ENCODE data around the gene VPS41.

The VPS41 gene

DNA sequence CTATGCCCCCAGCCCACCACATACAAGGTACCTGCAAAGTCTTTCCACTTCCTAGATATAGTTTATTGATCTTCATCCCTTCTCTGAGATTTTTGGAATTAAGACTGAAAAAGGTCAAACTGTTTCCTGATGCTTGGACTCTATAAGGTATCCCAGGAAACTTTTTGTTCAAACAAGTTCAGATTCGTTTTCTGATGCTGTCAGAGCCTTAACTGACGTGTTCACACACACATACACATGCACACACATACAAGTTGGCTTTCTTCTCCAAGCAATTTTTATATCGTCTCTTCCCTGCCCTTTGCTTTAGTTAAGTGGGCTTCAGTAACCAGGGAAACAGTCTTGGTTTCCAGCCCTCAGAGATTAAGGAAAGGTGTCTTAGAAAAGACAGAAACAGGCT lies 11.7 kb upstream of the VPS41 start:
- in situ Hi-C loops (cut with HindIII; ENCODE audit: low pct_ligation_motif_present, low pct_unique_long_range_greater_than_20kb, low sequenced_read_pairs): no loop called here
- no peak for DNase-seq

- in situ Hi-C loops (cut with HindIII; ENCODE audit: low pct_ligation_motif_present, low pct_unique_long_range_greater_than_20kb, low sequenced_read_pairs): no loop called here
- no peak for DNase-seq
Observed at GRCh38 chr7:38916396-38916795, 7.4 kb upstream of the VPS41 start.

DNA sequence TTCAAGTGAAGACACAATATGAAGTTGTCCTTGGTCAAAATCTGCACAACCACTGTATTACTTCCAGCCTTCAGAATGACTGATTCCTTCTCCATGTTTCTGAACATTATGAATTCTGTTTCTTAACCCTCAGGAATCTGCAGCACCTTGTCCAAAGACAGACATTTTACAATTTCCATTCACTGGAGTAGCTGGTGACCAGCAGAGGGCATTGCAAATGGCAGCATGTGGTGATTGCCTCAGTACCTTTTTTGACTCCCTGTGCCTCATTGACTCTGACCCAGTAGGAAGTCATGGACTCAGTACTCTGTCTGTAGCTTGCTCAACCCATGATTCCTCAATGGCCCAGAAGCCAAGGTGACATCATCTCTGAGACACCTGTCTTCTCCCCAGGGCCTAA lies 879 bp upstream of the VPS41 start:
- in situ Hi-C loops (cut with HindIII; ENCODE audit: low pct_ligation_motif_present, low pct_unique_long_range_greater_than_20kb, low sequenced_read_pairs): no loop called here

GRCh38 chr7:38907766-38908165 lies 1.2 kb downstream of the VPS41 start:
- no peak for DNase-seq
- in situ Hi-C loops (cut with HindIII; ENCODE audit: low pct_ligation_motif_present, low pct_unique_long_range_greater_than_20kb, low sequenced_read_pairs): no loop called here

More for the DNA sequence above, 879 bp upstream of the VPS41 start:
- no peak for DNase-seq

DNA sequence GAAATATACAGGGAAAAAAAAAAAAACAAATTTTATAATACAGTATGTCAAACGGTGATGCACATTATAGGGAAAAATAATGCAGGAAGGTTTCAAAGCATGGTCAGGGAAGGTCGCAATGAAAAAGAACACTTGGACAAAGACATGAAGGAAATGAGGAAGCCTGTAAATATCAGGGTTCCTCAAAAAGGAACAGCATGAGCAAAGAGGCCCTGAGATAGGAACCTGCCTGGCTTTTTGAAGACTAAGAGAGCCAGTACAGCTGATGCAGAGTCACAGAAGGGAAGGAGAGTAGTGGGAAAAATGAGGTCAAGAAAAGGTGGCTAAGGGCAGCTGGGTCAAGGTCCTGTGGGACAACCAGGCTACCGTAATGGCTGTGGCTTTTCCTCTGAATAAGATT lies 1.9 kb downstream of the VPS41 start:
- in situ Hi-C loops (cut with HindIII; ENCODE audit: low pct_ligation_motif_present, low pct_unique_long_range_greater_than_20kb, low sequenced_read_pairs): no loop called here
- DNase-seq: no peak

- in situ Hi-C loops (cut with HindIII; ENCODE audit: low pct_ligation_motif_present, low pct_unique_long_range_greater_than_20kb, low sequenced_read_pairs): no loop called here
- DNase-seq: no peak
Observed at GRCh38 chr7:38905056-38905759, 3.8 kb downstream of the VPS41 start.

DNA sequence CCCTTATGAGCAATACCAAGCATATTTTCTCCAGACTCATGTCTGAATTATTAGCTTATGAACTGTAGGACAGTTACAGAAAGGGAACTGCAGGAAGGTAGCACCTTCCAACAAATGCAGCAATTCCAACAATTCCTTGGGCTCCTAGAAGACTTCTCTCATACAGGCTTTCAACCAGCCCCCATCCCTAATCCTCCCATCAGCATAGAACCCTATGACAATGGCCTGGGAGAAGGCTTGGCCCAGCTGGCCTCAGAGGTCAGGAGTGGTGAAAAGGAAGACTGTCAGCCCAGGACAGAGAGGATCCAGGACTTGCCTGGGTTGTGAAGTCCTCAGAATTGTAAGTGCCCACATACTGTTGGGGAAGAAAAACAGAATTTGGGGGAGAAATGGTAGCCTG lies 5.9 kb downstream of the VPS41 start:
- in situ Hi-C loops (cut with HindIII; ENCODE audit: low pct_ligation_motif_present, low pct_unique_long_range_greater_than_20kb, low sequenced_read_pairs): no loop called here
- DNase-seq: no peak

- in situ Hi-C loops (cut with HindIII; ENCODE audit: low pct_ligation_motif_present, low pct_unique_long_range_greater_than_20kb, low sequenced_read_pairs): no loop called here
- DNase-seq: no peak
Observed at GRCh38 chr7:38902449-38902848, 6.5 kb downstream of the VPS41 start.

DNA sequence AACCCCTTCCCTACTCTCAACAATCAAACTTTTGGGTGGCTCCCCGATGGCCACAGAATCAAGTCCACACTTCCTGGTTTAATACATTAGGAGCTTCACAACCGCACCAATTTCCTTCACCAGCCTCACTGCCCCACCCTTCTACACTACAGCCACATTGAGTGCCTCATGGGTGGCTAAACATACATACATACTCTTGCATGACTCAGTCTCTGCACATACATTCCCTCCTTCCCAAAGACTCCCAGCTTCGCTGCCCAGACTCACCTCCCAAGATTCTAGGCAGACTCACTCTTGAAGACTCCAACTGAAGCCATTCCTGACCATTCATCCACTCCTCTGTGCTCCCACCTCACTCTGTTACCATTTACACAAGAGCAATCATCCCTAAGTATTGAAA lies 15.9 kb downstream of the VPS41 start:
- in situ Hi-C loops (cut with HindIII; ENCODE audit: low pct_ligation_motif_present, low pct_unique_long_range_greater_than_20kb, low sequenced_read_pairs): no loop called here
- no peak for DNase-seq

DNA sequence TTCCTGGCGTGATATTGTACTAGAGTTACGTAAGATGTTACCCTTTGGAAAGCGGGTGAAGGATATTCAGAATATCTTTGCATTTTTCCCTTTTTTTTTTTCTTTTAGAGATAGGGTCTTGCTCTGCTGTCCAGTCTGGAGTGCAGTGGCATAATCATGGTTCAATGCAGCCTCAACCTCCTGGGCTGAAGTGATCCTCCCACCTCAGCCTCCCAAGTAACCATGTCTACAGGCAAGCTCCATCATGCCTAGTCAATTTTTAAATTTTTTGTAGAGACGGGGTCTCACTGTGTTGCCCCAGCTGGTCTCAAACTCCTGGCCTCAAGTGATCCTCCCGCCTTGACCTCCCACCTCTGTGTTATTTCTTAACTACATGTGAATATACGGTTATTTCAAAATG lies 18.4 kb downstream of the VPS41 start:
- no peak for DNase-seq
- in situ Hi-C loops (cut with HindIII; ENCODE audit: low pct_ligation_motif_present, low pct_unique_long_range_greater_than_20kb, low sequenced_read_pairs): no loop called here

GRCh38 chr7:38889872-38890432 lies 19.0 kb downstream of the VPS41 start:
- DNase-seq: no peak
- in situ Hi-C loops (cut with HindIII; ENCODE audit: low pct_ligation_motif_present, low pct_unique_long_range_greater_than_20kb, low sequenced_read_pairs): no loop called here

GRCh38 chr7:38889079-38889478 lies 19.9 kb downstream of the VPS41 start:
- in situ Hi-C loops (cut with HindIII; ENCODE audit: low pct_ligation_motif_present, low pct_unique_long_range_greater_than_20kb, low sequenced_read_pairs): no loop called here
- no peak for DNase-seq

- in situ Hi-C loops (cut with HindIII; ENCODE audit: low pct_ligation_motif_present, low pct_unique_long_range_greater_than_20kb, low sequenced_read_pairs): no loop called here
- no peak for DNase-seq
Observed at GRCh38 chr7:38886265-38886664, 22.7 kb downstream of the VPS41 start.

DNA sequence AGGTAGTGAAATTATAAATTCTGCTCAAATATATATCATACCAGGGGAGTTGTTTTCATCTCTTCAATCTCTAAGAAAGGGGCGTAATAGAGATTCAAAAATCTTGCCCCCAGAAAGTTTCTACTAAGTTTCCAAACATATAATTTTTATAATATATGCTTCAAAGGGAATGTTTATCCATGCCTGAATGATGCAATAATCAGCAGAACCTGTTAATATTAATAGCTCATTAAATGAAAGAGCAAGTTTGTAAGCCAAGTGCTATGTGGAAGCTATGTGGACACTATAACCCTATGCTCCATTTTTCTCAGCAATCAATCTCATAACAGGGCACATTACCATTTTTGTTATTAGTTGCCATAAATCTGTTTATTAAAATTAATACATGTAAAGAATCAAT lies 25.3 kb downstream of the VPS41 start:
- DNase-seq: no peak
- in situ Hi-C loops (cut with HindIII; ENCODE audit: low pct_ligation_motif_present, low pct_unique_long_range_greater_than_20kb, low sequenced_read_pairs): no loop called here

DNA sequence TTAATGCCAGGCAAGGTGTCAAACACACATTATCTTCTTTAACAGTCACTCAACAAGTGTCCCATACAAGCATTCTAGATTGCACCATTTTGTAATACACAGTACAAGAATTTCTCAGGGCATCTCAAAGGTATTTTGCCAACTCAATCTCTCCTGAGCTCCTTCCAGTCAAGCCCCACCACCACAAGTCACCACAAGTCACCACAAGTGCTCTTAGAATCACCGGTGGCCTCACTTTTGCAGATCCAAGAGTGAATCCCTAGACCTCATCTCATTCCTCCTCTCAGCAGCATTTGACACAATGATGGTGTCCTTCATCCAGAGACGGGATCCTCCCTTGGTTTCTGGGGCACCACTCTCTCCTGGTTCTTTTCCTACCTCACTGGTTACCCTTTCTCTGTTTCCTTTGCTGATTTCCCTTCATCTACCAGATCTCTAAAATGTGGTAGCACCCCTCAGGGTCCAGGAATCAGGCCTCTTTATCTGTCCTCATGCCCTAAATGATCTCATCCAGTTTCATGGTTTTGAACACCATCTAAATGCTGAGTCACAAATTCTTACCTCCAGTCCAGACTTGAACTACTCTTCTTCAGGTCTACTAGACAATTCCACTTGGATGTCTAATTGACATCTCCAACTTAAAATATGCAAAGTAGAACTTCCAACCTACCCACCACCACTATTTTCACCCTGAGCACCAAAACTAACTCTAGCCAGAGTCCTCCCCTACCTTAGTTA lies 26.9 kb downstream of the VPS41 start:
- DNase-seq: no peak
- in situ Hi-C loops (cut with HindIII; ENCODE audit: low pct_ligation_motif_present, low pct_unique_long_range_greater_than_20kb, low sequenced_read_pairs): no loop called here

DNA sequence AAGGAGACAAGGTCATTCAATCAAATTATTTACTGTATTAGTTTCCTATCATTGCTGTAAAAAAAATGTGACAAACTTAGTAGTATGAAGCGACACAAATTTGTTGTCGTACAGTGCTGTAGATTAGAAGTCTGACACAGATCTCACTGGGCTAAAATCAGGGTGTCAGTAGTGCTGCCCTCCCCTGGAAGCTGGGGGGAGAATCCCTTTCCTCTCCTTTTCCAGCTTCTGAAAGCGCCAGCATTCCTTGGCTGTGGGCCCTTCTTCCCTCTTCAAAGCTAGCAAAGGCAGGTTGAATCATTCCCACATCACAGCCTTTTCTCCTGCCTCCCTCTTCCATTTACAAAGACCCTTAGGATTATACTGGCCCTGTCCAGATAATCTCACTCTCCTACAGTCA lies 28.0 kb downstream of the VPS41 start:
- peak; percentile 18 for DNase-seq
- in situ Hi-C loops (cut with HindIII; ENCODE audit: low pct_ligation_motif_present, low pct_unique_long_range_greater_than_20kb, low sequenced_read_pairs): no loop called here

- no peak for DNase-seq
- in situ Hi-C loops (cut with HindIII; ENCODE audit: low pct_ligation_motif_present, low pct_unique_long_range_greater_than_20kb, low sequenced_read_pairs): no loop called here
Observed at GRCh38 chr7:38880454-38880853, 28.5 kb downstream of the VPS41 start.

GRCh38 chr7:38880035-38880434 lies 29.0 kb downstream of the VPS41 start:
- no peak for DNase-seq
- in situ Hi-C loops (cut with HindIII; ENCODE audit: low pct_ligation_motif_present, low pct_unique_long_range_greater_than_20kb, low sequenced_read_pairs): no loop called here

DNA sequence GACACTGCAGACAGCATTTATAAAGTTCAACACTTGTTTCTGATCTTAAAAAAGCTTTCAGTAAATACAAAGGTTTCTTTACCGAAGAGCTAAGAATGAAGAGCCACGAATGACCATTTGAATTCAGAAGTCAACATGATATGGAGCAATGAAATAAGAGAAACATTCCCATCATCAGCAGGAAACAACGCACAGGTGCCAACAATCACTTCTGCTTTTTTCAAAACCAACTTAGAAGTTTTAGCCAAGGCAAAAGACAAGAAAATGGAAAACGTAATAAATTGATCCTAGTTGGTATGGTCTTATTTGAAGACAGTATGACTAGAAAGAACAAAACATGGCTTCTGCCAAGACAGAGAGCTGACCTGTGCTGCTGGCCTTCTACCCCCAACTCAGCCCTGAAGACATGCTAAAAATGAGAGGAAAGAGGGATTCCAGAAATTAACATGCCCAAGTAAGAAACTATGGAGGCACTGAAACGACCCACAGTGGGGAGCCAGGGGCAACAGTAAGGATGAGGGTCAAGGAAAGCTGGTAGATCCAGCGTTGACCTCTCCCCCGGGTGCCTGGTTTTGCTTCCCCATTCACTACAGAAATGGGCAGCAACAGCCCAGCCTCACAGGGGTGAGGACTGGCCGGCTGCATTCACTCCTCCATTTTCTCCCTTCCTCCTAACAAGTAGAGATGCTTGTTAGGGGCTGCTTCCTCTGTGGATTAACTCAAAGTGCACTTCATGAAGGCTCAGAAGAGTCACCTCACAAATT lies 30.1 kb downstream of the VPS41 start:
- in situ Hi-C loops (cut with HindIII; ENCODE audit: low pct_ligation_motif_present, low pct_unique_long_range_greater_than_20kb, low sequenced_read_pairs): no loop called here
- DNase-seq: no peak

All from ACHN (cell line).